GM12878 (cell line): ENCODE results near the gene YDJC. TPM values are rescaled to one million over a fixed set of nuclear protein-coding genes. Genes with fewer than 3 reads are reported as not detected.
"Not testable (repeated sequence)": the region's sequence is repeated elsewhere in the genome, so short reads cannot be mapped to it uniquely, and the experiment has no call there.

ENCODE experiments used
- ATAC-seq: fragments of 200-7000 bp; cut with Tn5 transposase; 3 replicates; pipeline ENCODE4 v1.9.1; 2020; ENCODE audit warnings: mild to moderate bottlenecking, moderate library complexity
- BruUV-seq: library from RNA; stranded (reverse); fragments of 400-500 nt; replicated peaks from 2 replicates; lab custom pipeline; 2021; lab: Mats Ljungman, UMichigan
- CTCF ChIA-PET: fragments of 300-600 bp; sonication (Branson Sonifier 250); formaldehyde crosslinking; extraction: SDS; loops from one replicate; lab custom pipeline; 2021; ENCODE audit warnings: inconsistent platforms; lab: Yijun Ruan, JAX
- POLR2A ChIA-PET: fragments of 350-600 bp; formaldehyde crosslinking; extraction: SDS; loops from one replicate; lab custom pipeline; 2021; ENCODE audit warnings: inconsistent platforms; lab: Charles Lee
- RAD21 ChIA-PET: fragments of 300-600 bp; sonication (Branson Sonifier 250); formaldehyde crosslinking; loops from one replicate; lab custom pipeline; 2023; ENCODE audit warnings: antibody characterized with exemption; ENCODE audit not compliant: unreplicated experiment; lab: Charles Lee
- SMC1A ChIA-PET: fragments of 300-600 bp; sonication (Branson Sonifier 250); formaldehyde crosslinking; loops from one replicate; lab custom pipeline; 2023; ENCODE audit not compliant: unreplicated experiment, uncharacterized antibody; lab: Charles Lee
- DNase-seq: peaks from one replicate; pipeline ENCODE4 v3.0.0-alpha.2; 2011; ENCODE audit warnings: low read depth, low spot score
- FAIRE-seq: peaks from 3 replicates; lab custom pipeline; 2011; peaks lifted over from hg19 to GRCh38; lab: Jason Lieb, UNC
- H2AFZ ChIP-seq: 2 replicates; pipeline ENCODE4 v1.6.0; 2011; ENCODE audit warnings: low read depth, low read length, control low read depth; ENCODE audit not compliant: control insufficient read depth
- H3K27ac ChIP-seq: 2 replicates; pipeline ENCODE4 v1.5.1; 2011; ENCODE audit warnings: control low read depth; ENCODE audit not compliant: control insufficient read depth, insufficient read depth
- H3K27me3 ChIP-seq, 2 experiments: replicated peaks in 1 of 2; 2 replicates each; pipeline versions ENCODE4 v1.6.0 to v1.6.1; 2011; ENCODE audit warnings: low read length in 1 of 2; ENCODE audit not compliant: control insufficient read depth in 2 of 2, insufficient read depth in 2 of 2
- H3K36me3 ChIP-seq, 2 experiments: 2 replicates each; pipeline ENCODE4 v1.5.1; 2011; ENCODE audit warnings: low read length in 1 of 2; ENCODE audit not compliant: control insufficient read depth in 2 of 2, insufficient read depth in 2 of 2
- H3K4me1 ChIP-seq: 2 replicates; pipeline ENCODE4 v1.6.1; 2011; ENCODE audit warnings: mild to moderate bottlenecking, low read length, moderate library complexity, mixed read lengths; ENCODE audit not compliant: control insufficient read depth, insufficient read depth
- H3K4me2 ChIP-seq: 2 replicates; pipeline ENCODE4 v1.6.0; 2011; ENCODE audit warnings: control low read depth; ENCODE audit not compliant: control insufficient read depth, insufficient read depth
- H3K4me3 ChIP-seq: fragments of 200-600 bp; sonication (generic); 2 replicates; pipeline ENCODE4 v1.5.1; 2016
- H3K79me2 ChIP-seq: 2 replicates; pipeline ENCODE4 v1.6.0; 2011; ENCODE audit warnings: low read length; ENCODE audit not compliant: control insufficient read depth, insufficient read depth
- H3K9ac ChIP-seq: 2 replicates; pipeline ENCODE4 v1.8.0; 2011; ENCODE audit warnings: low read length, control low read depth, mixed read lengths; ENCODE audit not compliant: control insufficient read depth, insufficient read depth
- H3K9me3 ChIP-seq: replicated peaks from 3 replicates; pipeline ENCODE4 v1.5.1; 2011; ENCODE audit warnings: mild to moderate bottlenecking, low read length; ENCODE audit not compliant: control insufficient read depth, insufficient read depth
- H4K20me1 ChIP-seq: 2 replicates; pipeline ENCODE4 v1.6.0; 2011; ENCODE audit not compliant: control insufficient read depth, insufficient read depth
- BMI1 ChIP-seq: fragments of 450-650 bp; IDR thresholded peaks from 2 replicates; pipeline ENCODE4 v1.6.1; 2016; ENCODE audit warnings: mild to moderate bottlenecking, moderate library complexity, borderline replicate concordance
- GABPA ChIP-seq: IDR thresholded peaks from 2 replicates; pipeline ENCODE4 v1.6.1; 2014; ENCODE audit warnings: antibody characterized with exemption, low read depth, mild to moderate bottlenecking, inconsistent platforms
- POLR2AphosphoS5 ChIP-seq: IDR thresholded peaks from 2 replicates; pipeline ENCODE4 v1.6.1; 2011; ENCODE audit warnings: mild to moderate bottlenecking, low read length, inconsistent platforms
- PRDM15 ChIP-seq: fragments of 450-650 bp; formaldehyde crosslinking; IDR thresholded peaks from 2 replicates; pipeline ENCODE4 v1.4.0; 2020; ENCODE audit warnings: mild to moderate bottlenecking, moderate library complexity
- RAD21 ChIP-seq: IDR thresholded peaks from 2 replicates; pipeline ENCODE4 v1.6.1; 2011; ENCODE audit warnings: mild to moderate bottlenecking, low read depth, low read length, moderate library complexity; ENCODE audit not compliant: insufficient read depth
- SMARCA5 ChIP-seq: fragments of 450-650 bp; IDR thresholded peaks from 2 replicates; pipeline ENCODE4 v1.6.1; 2017; ENCODE audit warnings: mild to moderate bottlenecking
- SMC3 ChIP-seq: IDR thresholded peaks from 2 replicates; pipeline ENCODE4 v1.6.1; 2011; ENCODE audit warnings: low read length, improper control_type of control experiment, borderline replicate concordance
- TARDBP ChIP-seq: IDR thresholded peaks from 2 replicates; pipeline ENCODE4 v1.6.1; 2016; ENCODE audit warnings: borderline replicate concordance
- TBL1XR1 ChIP-seq: IDR thresholded peaks from 2 replicates; pipeline ENCODE4 v1.6.1; 2012; ENCODE audit warnings: low read depth, low read length, improper control_type of control experiment
- ZNF384 ChIP-seq: IDR thresholded peaks from 2 replicates; pipeline ENCODE4 v1.6.1; 2012; ENCODE audit warnings: low read depth, mild to moderate bottlenecking, low read length, improper control_type of control experiment, borderline replicate concordance
- WGBS: methylation state at CpG from one replicate; pipeline ENCODE4 v1.1.6; 2016; ENCODE audit warnings: low lambda C conversion rate; ENCODE audit not compliant: insufficient replicate concordance, insufficient coverage; ENCODE audit errors: missing lambda C conversion rate; 5-methylcytosine and 5-hydroxymethylcytosine counted together
- in situ Hi-C: fragments of 300-500 bp; cut with MboI; formaldehyde crosslinking; loops from 9 replicates; pipeline ENCODE4 v1.14.3; 2018; ENCODE audit warnings: mixed read lengths
- intact Hi-C: fragments of 100-400 bp; cut with micrococcal nuclease; formaldehyde crosslinking; loops from one replicate; pipeline ENCODE4 v1.14.2; 2022; ENCODE audit not compliant: unreplicated experiment
- polyA plus RNA-seq, 11 experiments: library from polyadenylated mRNA; depleted of rRNA in 4 of 11; unstranded in 6 of 11; stranded (reverse) in 5 of 11; fragments of >200 nt; fragmentation: Nextera tagmentation in 4 of 11; fragmentation: Illumina TruSeq in 1 of 11; extraction: Ambion mirVana in 4 of 11; extraction: Trizol in 1 of 11; gene quantifications; 1 replicate in 1 of 11; 2 replicates in 10 of 11; pipeline versions ENCODE4 v1.2.1 to v1.2.3, GENCODE V29; 2011 to 2016; ENCODE audit warnings: inconsistent platforms in 2 of 11, missing spikeins in 2 of 11, low read depth in 1 of 11
- total RNA-seq, 4 experiments: library from RNA; depleted of rRNA in 3 of 4; stranded (reverse); fragments of >200 nt in 3 of 4; fragmentation: Illumina TruSeq in 1 of 4; extraction: Trizol in 1 of 4; gene quantifications; 2 replicates each; pipeline versions ENCODE4 v1.2.1 to v1.2.3, GENCODE V29; 2013 to 2021

The YDJC gene
- total and polyA plus RNA-seq, 10 of the 15 experiments (the other 5 are each of a cell fraction or from before 2014, with no cell fraction given): 1.00 to 77.6 (median 38.4) TPM

GRCh38 chr22:21596356-21597135, 33.3 kb downstream of the YDJC start:
- H3K9me3 ChIP-seq, H4K20me1 ChIP-seq, H3K27ac ChIP-seq, RAD21 ChIA-PET, FAIRE-seq, BruUV-seq, ATAC-seq, H3K4me1 ChIP-seq, in situ Hi-C loops, H3K9ac ChIP-seq, H3K27me3 ChIP-seq, H2AFZ ChIP-seq, H3K4me3 ChIP-seq, DNase-seq, H3K4me2 ChIP-seq, intact Hi-C loops: not testable (repeated sequence)
- WGBS: 91% methylated on average over 13 of the region's 13 CpGs
- SMC1A ChIA-PET: interaction anchor here (1.1 kb wide), 1 partner anchor 9 kb away, joined by 3 read pairs; no protein-coding TSS in a partner anchor
- CTCF ChIA-PET: interaction anchor here (0.9 to 1.1 kb wide), 2 partner anchors 10 to 33 kb away, joined by 3 read pairs; no protein-coding TSS in a partner anchor
- POLR2A ChIA-PET: interaction anchor here (1.5 kb wide), 1 partner anchor 10 kb away, joined by 6 read pairs; no protein-coding TSS in a partner anchor
- peaks cover 34 to 37% of the 10 kb centered on the region in 2 experiments for H3K36me3 ChIP-seq
- peaks cover 49% of the 10 kb centered on the region for H3K79me2 ChIP-seq

GRCh38 chr22:21594865-21595452, 34.9 kb downstream of the YDJC start:
- FAIRE-seq: no peak
- Histone ChIP-seq H3K9me3 (no peaks in the 10 kb centered on the region), H3K36me3 (peaks cover 34 to 37% of the 10 kb centered on the region in 2 experiments), H3K27me3 (no peaks in the 10 kb centered on the region), H4K20me1 (peaks cover 18% of the 10 kb centered on the region), H2AFZ (no peak overlapping the region), H3K9ac (no peak overlapping the region), H3K4me1 (peaks cover 5% of the 10 kb centered on the region), H3K27ac (no peak overlapping the region), H3K4me3 (no peak overlapping the region), H3K4me2 (no peak overlapping the region), H3K79me2 (peaks cover 62% of the 10 kb centered on the region)
- no TSS peak for BruUV-seq
- intact Hi-C loops: no loop called here
- POLR2A ChIA-PET: no interaction called here
- in situ Hi-C loops: no loop called here
- RAD21 ChIA-PET: no interaction called here
- no peak for DNase-seq
- no peak for ATAC-seq
- CTCF ChIA-PET: no interaction called here
- WGBS: 95% methylated on average over 5 of the region's 5 CpGs
- SMC1A ChIA-PET: no interaction called here
- TF ChIP-seq BMI1 (no peak), TBL1XR1 (no peak), SMC3 (no peak), PRDM15 (no peak), TARDBP (no peak), SMARCA5 (no peak), POLR2AphosphoS5 (no peak), GABPA (no peak), ZNF384 (no peak), RAD21 (no peak)
